ENCODE data around the gene ETV3.

- no peak for TF ChIP-seq EZH2 (IDR thresholded peaks at IDR 0.05)
- no peak for TF ChIP-seq CTCF (IDR thresholded peaks at IDR 0.05)
These were observed 23.7 kb upstream of the ETV3 start for GRCh38 chr1:157161901-157162300.
